ENCODE results near the gene FER.
"Not testable (repeated sequence)": the region's sequence is repeated elsewhere in the genome, so short reads cannot be mapped to it uniquely, and the experiment has no call there.

FER gene

GRCh38 chr5:109167586-109167985 is 419.9 kb downstream of the FER start:
- no peaks in the 10 kb centered on the region for H4K20me1 ChIP-seq (ENCODE audit: control insufficient read depth, insufficient read depth, low read depth, low read length)
- H3K27ac ChIP-seq (ENCODE audit: low read depth, low read length): no peak overlapping the region
- TF ChIP-seq EZH2phosphoT487 (IDR thresholded peaks at IDR 0.05; ENCODE audit: borderline replicate concordance, low read length) (no peak), CTCF (IDR thresholded peaks at IDR 0.05; ENCODE audit: low read depth, low read length, poor library complexity, severe bottlenecking) (no peak)
- H3F3A ChIP-seq (ENCODE audit: control insufficient read depth, insufficient read depth): no peaks in the 10 kb centered on the region
- H3K4me2 ChIP-seq (ENCODE audit: low read length): no peak overlapping the region
- no peaks in the 10 kb centered on the region for H3K36me3 ChIP-seq (ENCODE audit: control insufficient read depth, low read length)
- H3K4me3 ChIP-seq (ENCODE audit: low read length): no peak overlapping the region
- H3K27me3 ChIP-seq (ENCODE audit: control insufficient read depth, low read length): no peaks in the 10 kb centered on the region
- H3K79me2 ChIP-seq (ENCODE audit: control insufficient read depth, low read length): no peaks in the 10 kb centered on the region
- peaks cover 6% of the 10 kb centered on the region for H3K4me1 ChIP-seq (ENCODE audit: control insufficient read depth, low read length)
- H3K9me2 ChIP-seq (replicated peaks; ENCODE audit: control insufficient read depth, low read length): no peaks in the 10 kb centered on the region
- no peaks in the 10 kb centered on the region for H3K9me3 ChIP-seq (ENCODE audit: control insufficient read depth, insufficient read depth, low read length)

DNA sequence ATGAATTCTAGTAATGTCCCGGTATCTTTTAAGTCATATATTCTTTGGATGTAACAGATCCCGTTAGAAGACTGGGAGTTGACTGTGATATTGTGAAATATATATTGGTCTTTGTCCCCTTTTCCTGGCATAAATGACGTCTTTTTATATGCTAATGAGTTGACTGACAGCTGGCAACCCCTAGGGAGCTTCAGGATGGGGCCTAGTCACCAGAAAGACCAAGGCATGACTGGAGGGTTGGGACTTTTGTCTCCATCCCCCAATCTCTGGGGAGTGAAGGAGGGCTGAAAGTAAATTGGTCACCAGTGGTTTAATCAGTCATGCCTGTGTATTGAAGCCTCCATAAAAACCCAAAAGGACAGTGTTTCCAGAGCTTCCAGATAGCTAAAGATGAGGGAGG is 420.5 kb downstream of the FER start:
- H3K36me3 ChIP-seq (ENCODE audit: control insufficient read depth, low read length): no peaks in the 10 kb centered on the region
- no peaks in the 10 kb centered on the region for H3K79me2 ChIP-seq (ENCODE audit: control insufficient read depth, low read length)
- TF ChIP-seq EZH2phosphoT487 (IDR thresholded peaks at IDR 0.05; ENCODE audit: borderline replicate concordance, low read length) (no peak), CTCF (IDR thresholded peaks at IDR 0.05; ENCODE audit: low read depth, low read length, poor library complexity, severe bottlenecking) (no peak)
- H3K9me3 ChIP-seq (ENCODE audit: control insufficient read depth, insufficient read depth, low read length): no peaks in the 10 kb centered on the region
- H3K4me1 ChIP-seq (ENCODE audit: control insufficient read depth, low read length): peaks cover 6% of the 10 kb centered on the region
- H3K9me2 ChIP-seq (replicated peaks; ENCODE audit: control insufficient read depth, low read length): no peaks in the 10 kb centered on the region
- no peak overlapping the region for H3K4me3 ChIP-seq (ENCODE audit: low read length)
- no peaks in the 10 kb centered on the region for H3K27me3 ChIP-seq (ENCODE audit: control insufficient read depth, low read length)
- no peak overlapping the region for H3K27ac ChIP-seq (ENCODE audit: low read depth, low read length)
- H3K4me2 ChIP-seq (ENCODE audit: low read length): no peak overlapping the region
- H3F3A ChIP-seq (ENCODE audit: control insufficient read depth, insufficient read depth): no peaks in the 10 kb centered on the region
- H4K20me1 ChIP-seq (ENCODE audit: control insufficient read depth, insufficient read depth, low read depth, low read length): no peaks in the 10 kb centered on the region

DNA sequence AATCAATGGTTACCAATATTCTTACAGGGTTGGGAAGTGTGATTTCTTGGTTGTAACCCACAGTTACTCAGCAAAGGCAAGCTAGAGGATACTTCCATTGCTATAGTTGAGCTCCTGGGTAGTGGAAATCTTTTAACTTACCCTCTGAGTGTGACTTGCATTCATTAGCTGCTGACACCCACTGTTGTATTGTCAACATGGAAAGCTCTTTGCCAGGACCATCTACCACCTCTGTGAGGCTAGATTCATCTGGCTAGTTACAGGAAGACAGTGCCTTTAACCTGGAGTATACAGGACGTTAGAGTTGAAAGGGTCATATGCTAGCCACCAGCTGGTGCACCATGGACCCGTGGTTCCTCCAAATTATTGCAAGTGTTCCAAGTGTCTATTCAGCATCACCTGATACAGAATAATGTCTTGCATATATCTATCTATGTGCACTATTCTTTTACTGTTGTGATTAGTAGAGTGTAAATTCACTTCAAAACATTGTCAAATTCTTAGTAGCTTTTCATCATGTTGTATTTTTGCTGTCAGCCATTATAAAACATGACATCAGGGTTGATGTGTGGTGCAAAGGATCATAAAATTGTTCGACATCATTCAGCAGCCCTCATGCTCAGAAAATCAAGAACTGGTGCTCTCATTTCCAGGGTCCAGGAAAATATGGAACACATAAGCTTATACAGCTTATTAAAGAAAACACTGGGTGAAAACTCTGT is 423.1 kb downstream of the FER start:
- H3K9me3 ChIP-seq (ENCODE audit: control insufficient read depth, insufficient read depth, low read length): no peaks in the 10 kb centered on the region
- no peak overlapping the region for H3K4me2 ChIP-seq (ENCODE audit: low read length)
- no peaks in the 10 kb centered on the region for H4K20me1 ChIP-seq (ENCODE audit: control insufficient read depth, insufficient read depth, low read depth, low read length)
- H3K27ac ChIP-seq (ENCODE audit: low read depth, low read length): no peak overlapping the region
- TF ChIP-seq EZH2phosphoT487 (IDR thresholded peaks at IDR 0.05; ENCODE audit: borderline replicate concordance, low read length): no peak
- no peak for TF ChIP-seq CTCF (IDR thresholded peaks at IDR 0.05; ENCODE audit: low read depth, low read length, poor library complexity, severe bottlenecking)
- no peaks in the 10 kb centered on the region for H3K9me2 ChIP-seq (replicated peaks; ENCODE audit: control insufficient read depth, low read length)
- no peaks in the 10 kb centered on the region for H3F3A ChIP-seq (ENCODE audit: control insufficient read depth, insufficient read depth)
- no peaks in the 10 kb centered on the region for H3K27me3 ChIP-seq (ENCODE audit: control insufficient read depth, low read length)
- H3K4me1 ChIP-seq (ENCODE audit: control insufficient read depth, low read length): no peaks in the 10 kb centered on the region
- H3K36me3 ChIP-seq (ENCODE audit: control insufficient read depth, low read length): no peaks in the 10 kb centered on the region
- no peaks in the 10 kb centered on the region for H3K79me2 ChIP-seq (ENCODE audit: control insufficient read depth, low read length)
- no peak overlapping the region for H3K4me3 ChIP-seq (ENCODE audit: low read length)

DNA sequence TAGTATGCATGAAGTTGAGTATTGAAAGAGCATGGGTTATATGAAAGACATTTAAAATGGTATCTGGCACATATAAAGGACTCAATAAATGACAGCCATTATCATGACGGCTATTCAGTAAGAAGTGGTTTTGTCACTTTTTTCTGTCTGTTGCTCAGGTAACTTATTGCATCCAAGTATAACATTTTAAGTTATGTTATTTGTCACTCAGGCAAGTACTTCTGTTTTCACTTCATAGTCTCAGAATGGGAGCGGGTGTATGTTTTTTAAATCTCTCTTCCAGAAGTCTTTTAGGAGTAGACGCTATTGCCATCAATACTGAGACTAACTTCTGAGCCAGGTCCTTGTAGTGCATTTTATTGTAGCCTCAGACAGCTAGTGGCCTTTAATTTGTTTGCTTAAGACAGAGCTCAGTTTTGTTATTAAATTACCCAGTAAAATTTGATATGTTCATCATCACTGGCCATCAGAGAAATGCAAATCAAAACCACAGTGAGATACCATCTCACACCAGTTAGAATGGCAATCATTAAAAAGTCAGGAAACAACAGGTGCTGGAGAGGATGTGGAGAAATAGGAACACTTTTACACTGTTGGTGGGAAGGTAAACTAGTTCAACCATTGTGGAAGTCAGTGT is 423.9 kb downstream of the FER start:
- H3K36me3 ChIP-seq (ENCODE audit: control insufficient read depth, low read length); H3K4me1 ChIP-seq (ENCODE audit: control insufficient read depth, low read length); H3K27me3 ChIP-seq (ENCODE audit: control insufficient read depth, low read length); H3K4me3 ChIP-seq (ENCODE audit: low read length); H4K20me1 ChIP-seq (ENCODE audit: control insufficient read depth, insufficient read depth, low read depth, low read length); H3K79me2 ChIP-seq (ENCODE audit: control insufficient read depth, low read length); H3F3A ChIP-seq (ENCODE audit: control insufficient read depth, insufficient read depth); H3K9me3 ChIP-seq (ENCODE audit: control insufficient read depth, insufficient read depth, low read length); H3K27ac ChIP-seq (ENCODE audit: low read depth, low read length); H3K4me2 ChIP-seq (ENCODE audit: low read length); H3K9me2 ChIP-seq (replicated peaks; ENCODE audit: control insufficient read depth, low read length): not testable (repeated sequence)
